ENCODE data around the gene MRGPRE. TPM values are rescaled to one million over a fixed set of nuclear protein-coding genes. Genes with fewer than 3 reads are reported as not detected.

The MRGPRE gene
- total RNA-seq, 2 experiments from 2014 or later: not detected

DNA sequence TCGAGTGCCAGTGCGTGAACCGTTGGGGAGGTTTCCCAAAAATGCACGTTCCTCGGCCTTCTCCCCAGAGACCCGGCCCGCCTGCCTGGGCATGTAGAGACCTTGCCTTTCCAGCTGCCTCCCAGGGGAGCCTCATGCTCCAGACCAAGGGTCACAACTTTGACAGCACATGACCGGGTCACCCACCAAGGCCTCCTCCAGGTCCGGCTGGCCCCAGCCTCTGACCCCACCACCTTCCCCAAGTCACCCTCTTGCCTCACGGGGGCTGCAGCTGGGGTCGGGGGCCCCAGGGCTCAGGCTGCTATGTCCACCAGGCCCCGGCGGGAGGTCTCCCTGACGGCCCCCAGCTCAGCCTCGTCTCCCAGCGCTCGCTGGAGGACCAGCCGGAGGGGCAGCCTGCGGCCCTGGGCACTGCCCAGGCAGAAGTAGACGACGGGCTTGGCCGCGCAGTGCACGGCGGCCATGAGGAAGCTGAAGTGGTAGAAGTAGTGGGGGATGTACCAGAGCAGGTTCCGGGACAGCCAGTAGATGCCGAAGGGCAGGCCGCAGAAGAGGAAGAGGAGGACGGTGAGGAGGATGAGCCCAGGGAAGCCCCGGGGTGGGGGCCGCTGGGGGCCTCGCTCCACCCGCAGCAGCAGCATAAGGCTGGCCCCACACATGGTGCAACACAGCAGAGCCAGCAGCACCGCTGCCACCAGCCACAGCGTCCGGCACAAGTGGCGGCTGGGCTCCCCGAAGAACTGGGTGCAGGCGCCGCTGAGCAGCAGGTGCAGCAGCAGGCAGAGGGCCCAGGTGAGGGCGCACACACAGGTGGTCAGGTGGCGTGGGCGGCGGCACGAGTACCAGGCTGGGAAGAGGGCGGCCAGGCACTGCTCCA, 4.4 kb downstream of the MRGPRE start:
- ChIA-PET CTCF (no interaction called here), POLR2A (interaction anchor here (1.0 kb wide), 1 partner anchor 18 kb away, joined by 3 read pairs; no protein-coding TSS in a partner anchor)
- Mint-ChIP-seq H3K9me3 (no peaks in the 10 kb centered on the region), H3K4me1 (ENCODE audit: low read depth) (peaks cover 5% of the 10 kb centered on the region), H3K27ac (no peak overlapping the region), H3K4me3 (no peak overlapping the region), H3K36me3 (ENCODE audit: low read depth) (no peaks in the 10 kb centered on the region), H3K27me3 (no peaks in the 10 kb centered on the region)
- no peak for ATAC-seq
- TF ChIP-seq, protein P1, sequence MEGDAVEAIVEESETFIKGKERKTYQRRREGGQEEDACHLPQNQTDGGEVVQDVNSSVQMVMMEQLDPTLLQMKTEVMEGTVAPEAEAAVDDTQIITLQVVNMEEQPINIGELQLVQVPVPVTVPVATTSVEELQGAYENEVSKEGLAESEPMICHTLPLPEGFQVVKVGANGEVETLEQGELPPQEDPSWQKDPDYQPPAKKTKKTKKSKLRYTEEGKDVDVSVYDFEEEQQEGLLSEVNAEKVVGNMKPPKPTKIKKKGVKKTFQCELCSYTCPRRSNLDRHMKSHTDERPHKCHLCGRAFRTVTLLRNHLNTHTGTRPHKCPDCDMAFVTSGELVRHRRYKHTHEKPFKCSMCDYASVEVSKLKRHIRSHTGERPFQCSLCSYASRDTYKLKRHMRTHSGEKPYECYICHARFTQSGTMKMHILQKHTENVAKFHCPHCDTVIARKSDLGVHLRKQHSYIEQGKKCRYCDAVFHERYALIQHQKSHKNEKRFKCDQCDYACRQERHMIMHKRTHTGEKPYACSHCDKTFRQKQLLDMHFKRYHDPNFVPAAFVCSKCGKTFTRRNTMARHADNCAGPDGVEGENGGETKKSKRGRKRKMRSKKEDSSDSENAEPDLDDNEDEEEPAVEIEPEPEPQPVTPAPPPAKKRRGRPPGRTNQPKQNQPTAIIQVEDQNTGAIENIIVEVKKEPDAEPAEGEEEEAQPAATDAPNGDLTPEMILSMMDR (IDR thresholded peaks at IDR 0.05): no peak
- intact Hi-C loops (cut with micrococcal nuclease): no loop called here
- no peak for DNase-seq

DNA sequence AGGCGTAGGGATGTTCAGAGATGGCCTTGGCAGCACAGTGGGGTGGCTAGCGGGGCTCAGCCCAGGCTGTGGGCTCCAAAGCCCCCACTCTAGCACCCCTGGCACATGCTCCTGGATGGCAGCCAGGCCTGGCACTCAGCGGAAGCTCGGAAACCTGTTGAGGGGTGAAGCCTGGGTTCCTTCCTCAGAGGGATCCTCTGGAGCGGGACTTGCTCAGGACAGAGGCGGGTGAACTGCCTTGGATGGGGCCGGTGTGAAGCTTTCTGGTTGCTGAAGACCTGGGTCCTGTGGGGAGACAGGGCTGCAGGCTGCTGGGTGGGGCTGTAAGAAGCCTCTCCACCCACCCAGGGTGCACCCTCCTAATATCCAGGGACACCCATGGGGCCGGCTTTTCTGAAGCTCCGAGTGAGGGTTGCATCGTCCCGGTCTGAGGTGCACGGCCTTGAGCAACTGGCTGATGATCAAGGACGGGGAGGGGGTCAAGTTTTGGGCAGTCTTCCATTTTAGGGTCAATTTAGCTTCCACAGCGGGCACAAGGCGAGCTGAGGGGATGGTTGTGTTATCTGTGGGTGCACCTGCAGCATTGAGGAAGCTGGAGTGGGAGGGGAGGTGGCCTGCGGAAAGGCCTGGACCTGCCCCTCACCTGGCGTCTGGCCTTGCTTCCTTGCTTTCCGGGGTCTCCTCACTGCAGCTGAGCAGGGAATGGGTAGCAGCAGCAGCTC, 5.2 kb downstream of the MRGPRE start:
- no peak overlapping the region for H3K27ac Mint-ChIP-seq
- H3K9me3 Mint-ChIP-seq: no peaks in the 10 kb centered on the region
- CTCF ChIA-PET: no interaction called here

DNA sequence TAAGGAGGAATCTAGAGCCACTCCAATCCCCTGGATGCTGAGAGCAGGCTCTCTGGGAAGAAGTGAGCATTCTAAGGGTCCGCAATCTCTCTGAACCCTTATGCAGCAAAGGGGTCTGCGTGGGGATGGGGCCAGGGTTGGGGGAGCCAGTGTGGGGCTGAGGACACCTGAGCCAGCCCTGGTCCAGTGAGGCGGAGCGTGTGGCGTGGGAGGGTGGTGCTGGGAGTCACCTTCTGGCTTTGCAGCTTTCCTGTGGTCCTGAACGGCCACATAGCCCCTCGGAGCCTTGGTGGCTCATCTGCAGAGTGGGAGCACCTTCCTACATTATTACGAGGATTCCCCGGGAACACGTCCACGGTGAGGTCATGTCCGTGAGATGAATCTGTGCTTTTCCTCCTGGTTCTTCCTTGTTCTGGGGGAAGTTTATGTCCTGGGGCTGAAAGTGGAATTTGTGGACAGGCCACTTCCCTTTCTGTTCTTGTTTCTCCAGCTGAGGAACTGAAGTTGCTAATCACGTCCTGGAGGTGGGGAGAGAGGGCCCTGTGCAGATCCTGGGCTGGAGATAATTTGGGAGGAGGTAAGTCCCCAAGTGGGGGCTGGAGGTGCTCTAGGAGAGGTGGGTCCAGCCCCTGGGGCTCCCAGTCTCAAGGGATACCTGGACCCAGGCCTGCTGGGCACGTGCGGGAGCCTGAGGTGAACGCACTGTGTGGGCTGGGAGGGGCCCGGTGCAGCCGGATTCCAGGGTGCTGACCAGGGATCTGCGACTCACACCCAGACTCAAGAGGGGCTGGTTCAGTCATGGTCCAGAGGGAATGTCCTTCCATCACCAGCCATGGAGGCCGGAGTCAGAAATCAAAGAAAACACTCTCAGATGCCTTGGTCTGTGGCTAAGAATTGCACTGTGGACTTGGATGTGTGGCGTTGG, 6.1 kb downstream of the MRGPRE start:
- no peaks in the 10 kb centered on the region for H3K9me3 Mint-ChIP-seq
- H3K27ac Mint-ChIP-seq: no peak overlapping the region
- peaks cover 6% of the 10 kb centered on the region for H3K4me1 Mint-ChIP-seq (ENCODE audit: low read depth)
- TF ChIP-seq, protein P1 (IDR thresholded peaks at IDR 0.05): no peak
- H3K27me3 Mint-ChIP-seq: no peaks in the 10 kb centered on the region
- intact Hi-C loops (cut with micrococcal nuclease): no loop called here
- no peaks in the 10 kb centered on the region for H3K36me3 Mint-ChIP-seq (ENCODE audit: low read depth)
- CTCF ChIA-PET: no interaction called here
- no peak for ATAC-seq
- POLR2A ChIA-PET: interaction anchor here (1.0 kb wide), 1 partner anchor 17 kb away, joined by 3 read pairs; no protein-coding TSS in a partner anchor
- no peak overlapping the region for H3K4me3 Mint-ChIP-seq
- no peak for DNase-seq

More for the DNA sequence above, 5.2 kb downstream of the MRGPRE start:
- POLR2A ChIA-PET: interaction anchor here (1.0 kb wide), 1 partner anchor 17 kb away, joined by 3 read pairs; no protein-coding TSS in a partner anchor
- Mint-ChIP-seq H3K4me1 (ENCODE audit: low read depth) (peaks cover 6% of the 10 kb centered on the region), H3K4me3 (no peak overlapping the region), H3K27me3 (no peaks in the 10 kb centered on the region), H3K36me3 (ENCODE audit: low read depth) (no peaks in the 10 kb centered on the region)
- DNase-seq (no peak), ATAC-seq (no peak)
- TF ChIP-seq, protein P1 (IDR thresholded peaks at IDR 0.05): no peak
- intact Hi-C loops (cut with micrococcal nuclease): no loop called here

DNA sequence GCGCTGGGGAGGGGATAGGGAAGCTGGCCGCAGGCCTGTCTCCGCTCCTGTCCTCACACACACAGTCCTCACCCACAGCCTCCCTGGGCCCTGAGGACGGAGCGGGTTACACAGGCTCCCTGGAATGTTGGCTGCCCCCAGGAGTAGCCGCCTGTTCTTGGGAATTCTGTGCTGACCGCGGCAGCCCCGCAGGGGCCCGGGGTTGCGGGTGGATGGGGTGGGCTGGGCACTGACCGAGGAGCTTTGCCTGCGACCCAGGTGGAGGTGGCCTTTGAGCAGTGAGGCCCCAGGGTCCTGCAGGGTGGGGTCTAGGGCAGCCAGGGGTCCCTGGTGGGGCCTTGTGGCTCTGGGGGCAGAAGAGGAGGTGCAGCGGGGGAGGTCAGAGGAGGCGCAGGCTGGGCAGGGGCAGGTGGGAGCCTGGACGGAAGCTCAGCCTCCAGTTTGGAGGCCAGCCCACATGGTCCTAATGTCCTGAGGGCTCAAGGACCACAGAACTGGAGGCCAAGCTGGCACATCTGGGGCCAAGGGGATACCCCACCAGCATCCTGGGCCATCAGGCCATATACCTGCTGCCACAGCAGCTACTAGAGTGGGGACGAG, 7.0 kb downstream of the MRGPRE start:
- Mint-ChIP-seq H3K4me3 (no peak overlapping the region), H3K9me3 (no peaks in the 10 kb centered on the region), H3K36me3 (ENCODE audit: low read depth) (no peaks in the 10 kb centered on the region), H3K27ac (no peak overlapping the region), H3K4me1 (ENCODE audit: low read depth) (peaks cover 6% of the 10 kb centered on the region), H3K27me3 (no peaks in the 10 kb centered on the region)
- ATAC-seq (no peak), DNase-seq (no peak)
- intact Hi-C loops (cut with micrococcal nuclease): no loop called here
- ChIA-PET CTCF (no interaction called here), POLR2A (no interaction called here)
- TF ChIP-seq, protein P1 (IDR thresholded peaks at IDR 0.05): no peak
